ENCODE measurements around the gene ZNF816.

Gene ZNF816

DNA sequence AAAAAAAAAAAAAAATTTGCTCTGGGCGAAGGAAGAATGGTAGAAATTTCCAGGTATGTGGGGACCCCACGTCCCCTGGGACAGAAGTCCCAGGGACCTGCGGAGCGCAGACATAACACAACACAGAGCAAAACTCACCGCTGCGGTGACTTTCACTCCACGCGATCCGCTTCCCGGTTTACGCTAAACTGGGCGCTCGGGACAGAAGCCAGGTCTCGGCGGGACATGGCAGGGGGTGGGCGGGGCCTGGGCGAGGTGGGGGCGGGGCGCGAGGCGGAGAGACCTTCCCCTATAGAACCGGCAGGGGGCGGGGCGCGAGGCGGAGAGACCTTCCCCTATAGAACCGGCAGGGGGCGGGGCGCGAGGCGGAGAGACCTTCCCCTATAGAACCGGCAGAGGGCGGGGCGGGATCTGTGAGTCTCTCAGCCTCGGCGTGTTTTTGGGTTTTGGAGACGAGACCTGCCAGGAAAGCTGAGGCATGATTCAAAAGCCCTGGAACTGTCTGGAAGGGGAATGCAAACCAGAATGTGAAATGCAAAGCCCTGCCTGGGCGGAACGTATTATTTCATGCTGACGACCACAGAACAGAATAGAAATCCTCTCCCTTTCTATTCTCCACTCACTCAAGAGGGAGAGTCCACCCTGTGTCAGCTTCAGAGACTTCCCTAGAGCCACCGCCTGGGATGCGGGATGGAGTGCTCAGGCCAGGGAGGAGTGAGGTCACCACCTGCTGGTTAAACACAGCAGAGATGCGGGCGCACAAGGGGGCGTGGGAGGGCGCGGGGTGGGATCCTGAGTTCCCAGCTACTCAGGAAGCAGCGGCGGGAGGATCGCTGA, 30.9 kb upstream of the ZNF816 start:
- Histone ChIP-seq H3K36me3 (no peaks in the 10 kb centered on the region), H3K9me3 (peaks cover 7% of the 10 kb centered on the region), H3K4me1 (ENCODE audit: control insufficient read depth in 1 of 2, insufficient read depth in 1 of 2, low read depth in 1 of 2, low read length in 1 of 2) (peaks cover 10 to 15% of the 10 kb centered on the region in 2 experiments), H3K27ac (no peak overlapping the region), H3K4me3 (ENCODE audit: low read depth in 1 of 2, low read length in 1 of 2) (peak overlapping the region; percentile 31 to 40), H3K27me3 (peaks cover 16% of the 10 kb centered on the region)
- TF ChIP-seq, protein P1, sequence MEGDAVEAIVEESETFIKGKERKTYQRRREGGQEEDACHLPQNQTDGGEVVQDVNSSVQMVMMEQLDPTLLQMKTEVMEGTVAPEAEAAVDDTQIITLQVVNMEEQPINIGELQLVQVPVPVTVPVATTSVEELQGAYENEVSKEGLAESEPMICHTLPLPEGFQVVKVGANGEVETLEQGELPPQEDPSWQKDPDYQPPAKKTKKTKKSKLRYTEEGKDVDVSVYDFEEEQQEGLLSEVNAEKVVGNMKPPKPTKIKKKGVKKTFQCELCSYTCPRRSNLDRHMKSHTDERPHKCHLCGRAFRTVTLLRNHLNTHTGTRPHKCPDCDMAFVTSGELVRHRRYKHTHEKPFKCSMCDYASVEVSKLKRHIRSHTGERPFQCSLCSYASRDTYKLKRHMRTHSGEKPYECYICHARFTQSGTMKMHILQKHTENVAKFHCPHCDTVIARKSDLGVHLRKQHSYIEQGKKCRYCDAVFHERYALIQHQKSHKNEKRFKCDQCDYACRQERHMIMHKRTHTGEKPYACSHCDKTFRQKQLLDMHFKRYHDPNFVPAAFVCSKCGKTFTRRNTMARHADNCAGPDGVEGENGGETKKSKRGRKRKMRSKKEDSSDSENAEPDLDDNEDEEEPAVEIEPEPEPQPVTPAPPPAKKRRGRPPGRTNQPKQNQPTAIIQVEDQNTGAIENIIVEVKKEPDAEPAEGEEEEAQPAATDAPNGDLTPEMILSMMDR (IDR thresholded peaks at IDR 0.05): peak; percentile 56

DNA sequence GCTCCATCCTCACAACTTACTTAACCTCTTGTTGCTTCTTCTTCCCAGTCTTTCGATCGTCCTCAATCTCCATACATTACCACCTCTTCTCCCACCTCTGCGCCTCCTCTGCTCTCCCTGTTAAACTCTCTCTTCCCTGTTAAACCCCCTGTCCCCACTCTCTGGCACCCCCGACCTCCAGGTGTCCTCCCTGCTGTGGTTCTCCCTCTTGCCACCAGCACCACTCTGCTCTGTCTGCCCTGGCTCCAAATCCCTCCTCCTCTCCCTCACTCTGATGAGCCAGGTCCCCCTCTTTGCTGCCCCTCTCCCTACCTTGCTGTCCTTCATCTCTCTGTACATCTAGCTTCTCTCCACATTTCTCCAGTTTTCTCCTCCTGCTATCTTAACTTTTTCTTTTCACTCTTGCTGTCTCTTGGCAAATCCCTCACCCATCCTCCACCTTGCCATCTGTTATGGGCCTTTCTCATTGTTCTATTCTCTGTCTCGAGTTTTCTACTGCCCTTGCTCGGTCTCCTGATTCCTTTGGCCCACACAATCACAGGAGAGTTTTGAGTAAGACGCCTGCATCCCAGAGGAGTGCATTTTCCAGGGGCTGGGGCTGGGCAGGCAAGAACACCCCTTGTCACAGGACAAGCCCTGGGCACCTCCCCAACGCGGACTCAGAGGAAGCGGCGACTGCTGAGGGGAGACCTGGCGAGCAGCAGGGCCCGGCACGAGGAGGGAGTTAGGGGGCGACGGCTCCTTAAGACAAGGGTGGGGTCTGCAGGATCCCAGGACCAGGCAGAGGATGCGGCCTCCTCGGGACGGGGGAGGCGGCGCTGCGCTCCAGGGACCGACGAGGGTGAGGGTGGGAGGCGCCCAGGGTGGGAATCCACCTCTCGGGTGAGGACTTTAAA, 29.7 kb upstream of the ZNF816 start:
- Histone ChIP-seq H3K4me1 (ENCODE audit: control insufficient read depth in 1 of 2, insufficient read depth in 1 of 2, low read depth in 1 of 2, low read length in 1 of 2) (peaks cover 10 to 15% of the 10 kb centered on the region in 2 experiments), H3K9me3 (peaks cover 7% of the 10 kb centered on the region), H3K27ac (no peak overlapping the region), H3K36me3 (no peaks in the 10 kb centered on the region), H3K27me3 (peaks cover 16% of the 10 kb centered on the region), H3K4me3 (ENCODE audit: low read depth in 1 of 2, low read length in 1 of 2) (peak overlapping the region in 1 of 2 experiments; percentile 40)
- TF ChIP-seq, protein P1 (IDR thresholded peaks at IDR 0.05): no peak

DNA sequence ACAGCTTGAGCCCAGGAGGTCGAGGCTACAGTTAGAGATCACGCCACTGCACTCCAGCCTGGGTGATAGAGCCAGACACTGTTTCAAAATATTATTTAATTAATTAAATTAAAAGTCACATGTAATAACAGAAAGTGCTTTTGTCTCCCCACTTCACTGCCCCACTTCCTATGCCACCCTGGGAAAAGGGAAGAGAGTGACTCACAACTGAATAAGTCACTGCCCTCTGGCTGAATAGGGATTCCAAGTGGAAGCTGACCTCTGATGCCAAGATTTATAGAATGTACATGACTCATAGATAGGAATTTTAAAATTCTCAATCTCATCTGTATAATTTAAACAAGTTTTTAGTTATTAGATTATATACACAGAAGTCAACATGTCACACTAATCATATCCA, 28.8 kb upstream of the ZNF816 start:
- no peak overlapping the region for H3K27ac ChIP-seq
- no peak overlapping the region for H3K4me3 ChIP-seq (ENCODE audit: low read depth in 1 of 2, low read length in 1 of 2)
- peaks cover 10 to 15% of the 10 kb centered on the region in 2 experiments for H3K4me1 ChIP-seq (ENCODE audit: control insufficient read depth in 1 of 2, insufficient read depth in 1 of 2, low read depth in 1 of 2, low read length in 1 of 2)
- H3K9me3 ChIP-seq: peaks cover 3% of the 10 kb centered on the region
- H3K27me3 ChIP-seq: peaks cover 16% of the 10 kb centered on the region
- TF ChIP-seq, protein P1 (IDR thresholded peaks at IDR 0.05): no peak
- H3K36me3 ChIP-seq: no peaks in the 10 kb centered on the region

DNA sequence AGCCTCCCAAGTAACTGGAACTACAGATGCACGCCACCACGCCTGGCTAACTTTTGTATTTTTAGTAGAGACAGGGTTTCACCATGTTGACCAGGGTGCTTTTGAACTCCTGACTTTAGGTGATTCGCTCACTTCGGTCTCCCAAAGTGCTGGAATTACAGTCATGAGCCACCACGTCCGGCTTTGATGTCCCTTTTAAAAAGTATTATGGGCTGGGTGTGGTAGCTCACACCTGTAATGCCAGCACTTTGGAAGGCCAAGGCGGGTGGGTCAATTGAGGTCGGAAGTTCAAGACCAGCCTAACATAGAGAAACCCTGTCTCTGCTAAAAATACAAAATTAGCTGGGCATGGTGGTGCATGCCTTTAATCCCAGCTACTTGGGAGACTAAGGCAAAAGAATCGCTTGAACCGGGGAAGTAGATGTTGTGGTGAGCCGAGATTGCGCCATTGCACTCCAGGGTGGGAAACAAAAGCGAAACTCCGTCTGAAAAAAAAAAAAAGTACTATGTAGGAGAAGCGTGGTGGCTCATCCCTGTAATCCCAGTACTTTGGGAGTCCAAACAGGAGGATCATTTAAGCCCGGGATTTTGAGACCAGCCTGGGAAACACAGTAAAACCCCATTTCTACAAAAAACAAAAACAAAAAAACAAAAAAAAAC, 28.2 kb upstream of the ZNF816 start:
- Histone ChIP-seq H3K27me3 (peaks cover 16% of the 10 kb centered on the region), H3K27ac (no peak overlapping the region), H3K4me3 (ENCODE audit: low read depth in 1 of 2, low read length in 1 of 2) (no peak overlapping the region), H3K36me3 (no peaks in the 10 kb centered on the region), H3K9me3 (no peaks in the 10 kb centered on the region), H3K4me1 (ENCODE audit: control insufficient read depth in 1 of 2, insufficient read depth in 1 of 2, low read depth in 1 of 2, low read length in 1 of 2) (peaks cover 10 to 15% of the 10 kb centered on the region in 2 experiments)
- TF ChIP-seq, protein P1 (IDR thresholded peaks at IDR 0.05): no peak

DNA sequence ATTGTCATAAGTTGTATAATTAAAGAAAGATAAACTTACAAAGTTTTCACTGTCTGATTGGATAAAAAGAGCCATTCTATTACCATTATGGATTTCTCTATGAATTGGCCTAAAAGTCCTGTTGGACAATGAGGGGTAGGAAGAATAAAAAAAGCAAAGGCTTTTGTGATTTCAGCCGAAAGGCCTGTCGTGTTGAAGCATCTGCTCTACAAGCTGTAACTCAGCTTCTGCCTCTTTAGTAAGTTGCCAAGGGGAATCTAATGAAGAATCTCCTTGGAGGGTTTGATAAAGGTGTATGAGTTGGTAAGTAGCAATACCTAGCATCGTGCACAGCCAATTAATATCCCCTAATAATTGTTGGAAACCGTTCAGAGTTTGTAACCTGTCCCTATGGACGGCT, 25.8 kb upstream of the ZNF816 start:
- Histone ChIP-seq H3K4me1 (ENCODE audit: control insufficient read depth in 1 of 2, insufficient read depth in 1 of 2, low read depth in 1 of 2, low read length in 1 of 2) (peaks cover 5 to 8% of the 10 kb centered on the region in 2 experiments), H3K9me3 (no peaks in the 10 kb centered on the region), H3K27me3 (peaks cover 16% of the 10 kb centered on the region), H3K27ac (no peak overlapping the region), H3K4me3 (ENCODE audit: low read depth in 1 of 2, low read length in 1 of 2) (no peak overlapping the region), H3K36me3 (no peaks in the 10 kb centered on the region)
- TF ChIP-seq, protein P1 (IDR thresholded peaks at IDR 0.05): no peak
